Mesendoderm (in vitro differentiated cells): Measurements from ENCODE around the gene LIN7B.

Source experiments
- DNase-seq: peaks from one replicate; pipeline ENCODE4 v3.0.0; 2013
- H2AK5ac ChIP-seq: 2 replicates; pipeline ENCODE4 v1.6.1; 2013; ENCODE audit warnings: low read length, inconsistent platforms
- H2BK120ac ChIP-seq: 2 replicates; pipeline ENCODE4 v1.6.1; 2013; ENCODE audit warnings: low read depth, mild to moderate bottlenecking, low read length, moderate library complexity, mixed read lengths
- H2BK15ac ChIP-seq: replicated peaks from 2 replicates; pipeline ENCODE4 v1.6.1; 2013; ENCODE audit warnings: low read depth, mild to moderate bottlenecking, moderate library complexity
- H2BK5ac ChIP-seq: 2 replicates; pipeline ENCODE4 v1.6.1; 2013; ENCODE audit warnings: low read length, inconsistent platforms
- H3K18ac ChIP-seq: 2 replicates; pipeline ENCODE4 v1.6.1; 2013; ENCODE audit warnings: mild to moderate bottlenecking, low read length, mixed read lengths
- H3K23ac ChIP-seq: one replicate; pipeline ENCODE4 v1.6.1; 2013; ENCODE audit warnings: low read length
- H3K27ac ChIP-seq: 2 replicates; pipeline ENCODE4 v1.5.1; 2013; ENCODE audit warnings: low read depth, mild to moderate bottlenecking, inconsistent platforms, low read length, moderate library complexity
- H3K27me3 ChIP-seq: 2 replicates; pipeline ENCODE4 v1.6.1; 2013; ENCODE audit warnings: low read length, control low read depth, mild to moderate bottlenecking, inconsistent platforms; ENCODE audit not compliant: insufficient read depth, poor library complexity
- H3K36me3 ChIP-seq: 2 replicates; pipeline ENCODE4 v1.6.1; 2013; ENCODE audit warnings: low read length, inconsistent platforms; ENCODE audit not compliant: control insufficient read depth, insufficient read depth
- H3K4ac ChIP-seq: one replicate; pipeline ENCODE4 v1.6.1; 2013; ENCODE audit warnings: low read depth, mild to moderate bottlenecking, low read length, moderate library complexity
- H3K4me1 ChIP-seq: 2 replicates; pipeline ENCODE4 v1.6.1; 2013; ENCODE audit warnings: low read depth, low read length, inconsistent platforms; ENCODE audit not compliant: control insufficient read depth
- H3K4me2 ChIP-seq: 2 replicates; pipeline ENCODE4 v1.6.1; 2013; ENCODE audit warnings: low read length
- H3K4me3 ChIP-seq: 2 replicates; pipeline ENCODE4 v1.5.1; 2013; ENCODE audit warnings: mild to moderate bottlenecking, low read length
- H3K56ac ChIP-seq: one replicate; pipeline ENCODE4 v1.6.1; 2013; ENCODE audit warnings: low read length
- H3K79me1 ChIP-seq: 2 replicates; pipeline ENCODE4 v1.6.1; 2013; ENCODE audit warnings: low read length, inconsistent platforms
- H3K79me2 ChIP-seq: 2 replicates; pipeline ENCODE4 v1.6.1; 2013; ENCODE audit warnings: mild to moderate bottlenecking, low read length; ENCODE audit not compliant: control insufficient read depth, insufficient read depth
- H3K9ac ChIP-seq: 2 replicates; pipeline ENCODE4 v1.6.1; 2013; ENCODE audit warnings: low read length, inconsistent platforms
- H4K5ac ChIP-seq: one replicate; pipeline ENCODE4 v1.6.1; 2013; ENCODE audit warnings: low read length
- H4K8ac ChIP-seq: one replicate; pipeline ENCODE4 v1.6.1; 2013; ENCODE audit warnings: low read depth, mild to moderate bottlenecking, control low read depth, low read length, moderate library complexity
- whole genome bisulfite sequencing: extraction: QIAGEN DNeasy Blood & Tissue Kit; methylation state at CpG from one replicate; pipeline ENCODE4 v1.1.7; 2013; ENCODE audit warnings: low lambda C conversion rate, missing lambda C conversion rate; ENCODE audit not compliant: insufficient coverage; ENCODE audit errors: extremely low coverage; 5-methylcytosine and 5-hydroxymethylcytosine counted together

Gene LIN7B

GRCh38 chr19:49101160-49101559, 13.0 kb upstream of the LIN7B start:
- Histone ChIP-seq H3K4ac (no peak overlapping the region), H3K9ac (no peak overlapping the region), H3K27ac (no peak overlapping the region), H2AK5ac (no peak overlapping the region), H3K18ac (no peak overlapping the region), H4K8ac (no peak overlapping the region), H3K27me3 (no peaks in the 10 kb centered on the region), H3K56ac (peak overlapping the region; percentile 25), H3K36me3 (peaks cover 38% of the 10 kb centered on the region), H3K4me2 (no peak overlapping the region), H3K79me2 (peaks cover 12% of the 10 kb centered on the region), H2BK120ac (no peak overlapping the region), H3K4me1 (no peaks in the 10 kb centered on the region), H3K4me3 (no peak overlapping the region), H2BK5ac (no peak overlapping the region), H2BK15ac (no peak overlapping the region), H3K23ac (no peak overlapping the region), H3K79me1 (peaks cover 20% of the 10 kb centered on the region), H4K5ac (no peak overlapping the region)
- DNase-seq = no peak
- no CpG with 5 or more reads among the region's 12 CpGs for WGBS

DNA sequence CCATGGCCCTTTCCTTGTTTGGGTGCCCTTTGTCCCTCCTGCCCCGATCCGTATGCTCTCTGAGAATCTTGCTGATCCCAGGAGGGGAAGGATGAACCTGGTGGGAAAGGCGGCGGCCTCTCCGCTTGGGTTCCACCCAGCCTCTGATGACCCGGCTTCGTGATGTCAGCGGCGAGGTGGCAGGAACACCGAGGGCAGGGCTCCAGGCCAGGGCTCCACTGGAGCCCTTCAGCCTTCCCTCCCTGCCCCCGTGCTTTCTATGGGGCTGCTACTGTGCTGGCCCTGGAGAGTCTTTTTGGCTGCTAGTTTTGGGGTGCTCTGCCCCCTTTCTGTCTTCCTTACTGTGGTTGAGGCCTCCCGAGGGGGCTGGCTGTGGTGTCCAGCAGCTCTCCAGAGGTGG, 11.9 kb upstream of the LIN7B start:
- Histone ChIP-seq H3K4me2 (no peak overlapping the region), H4K8ac (no peak overlapping the region), H3K4me3 (no peak overlapping the region), H3K18ac (no peak overlapping the region), H3K79me1 (peaks cover 20% of the 10 kb centered on the region), H4K5ac (no peak overlapping the region), H2AK5ac (no peak overlapping the region), H3K9ac (no peak overlapping the region), H3K56ac (no peak overlapping the region), H3K4me1 (no peaks in the 10 kb centered on the region), H2BK5ac (no peak overlapping the region), H3K4ac (no peak overlapping the region), H3K27ac (no peak overlapping the region), H3K23ac (no peak overlapping the region), H2BK120ac (no peak overlapping the region), H3K79me2 (peaks cover 12% of the 10 kb centered on the region), H3K27me3 (no peaks in the 10 kb centered on the region), H3K36me3 (peaks cover 40% of the 10 kb centered on the region), H2BK15ac (no peak overlapping the region)
- no CpG with 5 or more reads among the region's 12 CpGs for WGBS
- no peak for DNase-seq

DNA sequence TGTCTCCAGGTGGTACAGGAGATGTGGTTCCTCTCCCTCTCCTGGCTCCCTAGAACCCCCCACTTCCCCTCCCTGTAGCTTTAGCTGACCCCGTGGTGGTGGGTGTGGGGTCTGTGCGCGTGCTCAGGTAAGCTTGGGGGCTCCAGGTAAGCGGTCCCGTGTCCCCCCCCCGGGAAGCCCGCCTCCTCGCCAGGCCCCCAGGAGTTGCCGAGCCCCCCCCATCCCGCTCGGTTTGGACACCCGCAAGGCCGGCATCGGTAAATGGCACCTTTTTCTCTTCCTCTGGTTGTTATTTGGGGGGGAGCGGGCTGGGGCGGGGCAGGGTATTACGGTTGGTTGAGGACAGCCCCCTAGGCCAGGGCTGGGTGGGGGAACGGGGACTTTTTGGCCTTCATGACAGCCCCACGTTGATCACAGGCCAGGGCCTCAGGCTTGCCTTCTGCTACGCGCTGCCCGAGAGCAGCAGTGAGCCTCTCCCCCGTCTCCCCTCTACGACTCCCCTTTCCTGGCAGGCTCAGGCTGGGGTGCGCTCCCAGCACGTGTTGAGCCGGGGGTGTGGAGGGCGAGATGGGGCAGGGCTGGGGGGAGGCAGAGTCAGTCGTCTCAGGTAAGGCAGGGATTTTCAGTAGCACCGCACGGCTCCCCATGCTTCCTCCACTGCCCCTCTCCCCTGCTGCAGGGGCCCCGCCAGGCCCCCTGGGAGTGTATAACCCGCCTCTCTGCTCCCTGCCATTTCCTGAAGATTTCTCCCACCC, 10.7 kb upstream of the LIN7B start:
- H3K79me1 ChIP-seq = peaks cover 15% of the 10 kb centered on the region
- no peak overlapping the region for H3K56ac ChIP-seq
- peaks cover 37% of the 10 kb centered on the region for H3K36me3 ChIP-seq
- no peak overlapping the region for H4K5ac ChIP-seq
- no peak overlapping the region for H3K23ac ChIP-seq
- no peaks in the 10 kb centered on the region for H3K27me3 ChIP-seq
- no peak overlapping the region for H3K4ac ChIP-seq
- peaks cover 7% of the 10 kb centered on the region for H3K79me2 ChIP-seq
- H3K27ac ChIP-seq = no peak overlapping the region
- no peak overlapping the region for H2BK15ac ChIP-seq
- H3K9ac ChIP-seq = no peak overlapping the region
- H2BK5ac ChIP-seq = no peak overlapping the region
- no peaks in the 10 kb centered on the region for H3K4me1 ChIP-seq
- no peak overlapping the region for H4K8ac ChIP-seq
- H2AK5ac ChIP-seq = no peak overlapping the region
- no peak overlapping the region for H2BK120ac ChIP-seq
- WGBS = no CpG with 5 or more reads among the region's 33 CpGs
- no peak overlapping the region for H3K4me2 ChIP-seq
- DNase-seq = no peak
- no peak overlapping the region for H3K4me3 ChIP-seq
- no peak overlapping the region for H3K18ac ChIP-seq

DNA sequence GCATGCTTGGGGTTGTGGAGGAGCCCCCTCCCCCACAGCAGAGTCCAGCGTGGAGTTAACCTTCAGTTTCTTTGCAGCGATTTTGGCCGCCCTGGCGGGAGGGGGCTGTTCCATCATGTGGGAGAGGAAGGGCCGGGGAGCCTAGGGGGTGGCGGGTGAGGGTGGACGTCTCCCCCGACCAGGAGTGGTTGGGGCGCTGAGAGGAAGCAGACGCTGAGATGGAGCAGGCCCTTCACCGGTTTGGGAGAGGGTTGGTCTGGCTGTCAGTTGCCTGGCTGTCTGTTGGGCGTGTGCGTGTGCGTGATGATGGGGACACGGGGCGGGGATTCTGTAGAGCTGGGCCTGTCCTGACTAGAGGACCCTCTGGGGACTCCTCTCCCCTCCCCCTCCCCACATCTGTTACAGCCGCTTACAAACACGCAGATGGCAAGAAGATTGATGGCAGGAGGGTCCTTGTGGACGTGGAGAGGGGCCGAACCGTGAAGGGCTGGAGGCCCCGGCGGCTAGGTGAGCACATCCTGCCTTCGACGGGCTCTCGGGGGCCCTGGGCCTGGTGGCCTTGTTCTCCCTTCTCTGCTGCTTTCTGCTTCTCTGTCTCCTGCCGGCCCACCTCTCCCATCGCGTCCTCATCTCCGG, 9.8 kb upstream of the LIN7B start:
- Histone ChIP-seq H2AK5ac (no peak overlapping the region), H3K4me1 (no peaks in the 10 kb centered on the region), H3K36me3 (peaks cover 35% of the 10 kb centered on the region), H2BK120ac (no peak overlapping the region), H4K5ac (no peak overlapping the region), H3K4ac (no peak overlapping the region), H4K8ac (no peak overlapping the region), H3K4me2 (no peak overlapping the region), H3K9ac (no peak overlapping the region), H2BK5ac (no peak overlapping the region), H3K79me2 (peaks cover 2% of the 10 kb centered on the region), H3K79me1 (peaks cover 7% of the 10 kb centered on the region), H3K18ac (no peak overlapping the region), H2BK15ac (no peak overlapping the region), H3K27me3 (no peaks in the 10 kb centered on the region), H3K23ac (no peak overlapping the region), H3K27ac (no peak overlapping the region), H3K56ac (no peak overlapping the region), H3K4me3 (no peak overlapping the region)
- WGBS = no CpG with 5 or more reads among the region's 30 CpGs
- no peak for DNase-seq

- Histone ChIP-seq H3K4me2 (no peak overlapping the region), H3K36me3 (peaks cover 28% of the 10 kb centered on the region), H3K4me3 (no peak overlapping the region), H3K27ac (no peak overlapping the region), H4K8ac (no peak overlapping the region), H2BK120ac (no peak overlapping the region), H3K79me1 (no peaks in the 10 kb centered on the region), H3K4me1 (no peaks in the 10 kb centered on the region), H2BK5ac (no peak overlapping the region), H3K79me2 (no peaks in the 10 kb centered on the region), H3K4ac (no peak overlapping the region), H4K5ac (no peak overlapping the region), H2BK15ac (no peak overlapping the region), H3K56ac (no peak overlapping the region), H2AK5ac (no peak overlapping the region), H3K23ac (no peak overlapping the region), H3K18ac (no peak overlapping the region), H3K27me3 (no peaks in the 10 kb centered on the region), H3K9ac (no peak overlapping the region)
- no CpG with 5 or more reads among the region's 12 CpGs for WGBS
- peak; percentile 71 for DNase-seq
Measured at GRCh38 chr19:49106648-49107135, 7.5 kb upstream of the LIN7B start.
